Endodermal cell (in vitro differentiated cells): ENCODE measurements around the gene ALAD. TPM values are rescaled to one million over a fixed set of nuclear protein-coding genes. Genes with fewer than 3 reads are reported as not detected.

Experiments used
- DNase-seq: peaks from one replicate; pipeline ENCODE4 v3.0.0-alpha.2; 2017
- H3K27ac ChIP-seq: 2 replicates; pipeline ENCODE4 v1.5.1; 2013; ENCODE audit warnings: mild to moderate bottlenecking, low read depth, low read length, moderate library complexity
- H3K27me3 ChIP-seq: 2 replicates; pipeline ENCODE4 v1.6.1; 2013; ENCODE audit warnings: mild to moderate bottlenecking, low read length, moderate library complexity; ENCODE audit not compliant: insufficient read depth, control insufficient read depth, poor library complexity, severe bottlenecking
- H3K36me3 ChIP-seq: 2 replicates; pipeline ENCODE4 v1.7.0; 2013; ENCODE audit warnings: mild to moderate bottlenecking, low read length, moderate library complexity; ENCODE audit not compliant: control insufficient read depth, insufficient read depth
- H3K4me1 ChIP-seq: one replicate; pipeline ENCODE4 v1.7.0; 2013; ENCODE audit warnings: low read length; ENCODE audit not compliant: control insufficient read depth, insufficient read depth
- H3K4me3 ChIP-seq: 2 replicates; pipeline ENCODE4 v1.5.1; 2013; ENCODE audit warnings: mild to moderate bottlenecking, low read length, moderate library complexity
- H3K9ac ChIP-seq: 2 replicates; pipeline ENCODE4 v1.6.1; 2013; ENCODE audit warnings: mild to moderate bottlenecking, low read length, moderate library complexity; ENCODE audit not compliant: poor library complexity, severe bottlenecking; ENCODE audit errors: extremely low read depth
- H3K9me3 ChIP-seq: 2 replicates; pipeline ENCODE4 v1.6.1; 2013; ENCODE audit warnings: mild to moderate bottlenecking, low read length, moderate library complexity; ENCODE audit not compliant: control insufficient read depth
- H3K27ac Mint-ChIP-seq: 2 replicates; pipeline ENCODE4 v1.8.0; 2020; ENCODE audit warnings: mixed read lengths
- H3K27me3 Mint-ChIP-seq: 2 replicates; pipeline ENCODE4 v1.8.0; 2021; ENCODE audit warnings: mild to moderate bottlenecking, mixed read lengths; ENCODE audit not compliant: insufficient read depth
- H3K36me3 Mint-ChIP-seq: 2 replicates; pipeline ENCODE4 v1.8.0; 2020; ENCODE audit warnings: low read depth, mixed read lengths
- H3K4me1 Mint-ChIP-seq: 2 replicates; pipeline ENCODE4 v1.8.0; 2020; ENCODE audit warnings: mixed read lengths
- H3K4me3 Mint-ChIP-seq: 2 replicates; pipeline ENCODE4 v1.8.0; 2020; ENCODE audit warnings: mild to moderate bottlenecking, moderate library complexity, mixed read lengths
- H3K9me3 Mint-ChIP-seq: 2 replicates; pipeline ENCODE4 v1.8.0; 2020; ENCODE audit warnings: mild to moderate bottlenecking, mixed read lengths
- CTCF ChIP-seq: fragments of 200-600 bp; sonication (generic); conservative IDR thresholded peaks from 2 replicates; pipeline ENCODE4 v1.5.0; 2021; ENCODE audit warnings: antibody characterized with exemption, mild to moderate bottlenecking
- WGBS, 2 experiments: methylation state at CpG; one replicate each; pipeline versions ENCODE4 v1.1.5 to v1.1.7; 2013; ENCODE audit warnings: missing lambda C conversion rate in 2 of 2, mixed read lengths in 1 of 2; ENCODE audit not compliant: insufficient coverage in 1 of 2, insufficient read length in 1 of 2; 5-methylcytosine and 5-hydroxymethylcytosine counted together
- total RNA-seq, 2 donors: library from RNA; stranded (reverse); fragmentation: NEBNext Ultra II Directional in 1 of 2; extraction: Animal tissue kit (Norgen Biotek cat#: 25700) in 1 of 2; gene quantifications; 2 replicates in 1 of 2; 3 replicates in 1 of 2; pipeline ENCODE4 v1.2.1, GENCODE V29; 2021

Gene ALAD
- total RNA-seq, 2 donors from 2014 or later, result 40.4 to 51.9 TPM

GRCh38 chr9:113352006-113352405 lies 49.1 kb downstream of the ALAD start:
- no peak overlapping the region for H3K27ac ChIP-seq
- peaks cover 20% of the 10 kb centered on the region for H3K27me3 ChIP-seq
- H3K4me1 ChIP-seq, result peaks cover 5% of the 10 kb centered on the region
- Mint-ChIP-seq H3K4me3 (no peak overlapping the region), H3K27ac (no peak overlapping the region), H3K9me3 (no peaks in the 10 kb centered on the region), H3K27me3 (peaks cover 19% of the 10 kb centered on the region), H3K36me3 (peaks cover 19% of the 10 kb centered on the region), H3K4me1 (peaks cover 30% of the 10 kb centered on the region)
- H3K4me3 ChIP-seq, result no peak overlapping the region
- H3K9ac ChIP-seq, result no peak overlapping the region
- WGBS, 2 experiments, result 82 to 92% methylated on average over 6 of the region's 6 CpGs
- TF ChIP-seq CTCF, result no peak
- H3K9me3 ChIP-seq, result no peaks in the 10 kb centered on the region
- no peak for DNase-seq
- no peaks in the 10 kb centered on the region for H3K36me3 ChIP-seq

- DNase-seq, result no peak
- H3K4me3 ChIP-seq, result no peak overlapping the region
- TF ChIP-seq CTCF, result no peak
- H3K4me1 Mint-ChIP-seq, result peaks cover 28% of the 10 kb centered on the region
- no peaks in the 10 kb centered on the region for H3K9me3 Mint-ChIP-seq
- WGBS, 2 experiments, result 76 to 87% methylated on average over 4 to 6 of the region's 6 CpGs
- no peak overlapping the region for H3K9ac ChIP-seq
- no peak overlapping the region for H3K27ac Mint-ChIP-seq
- peak overlapping the region; percentile 70 for H3K4me3 Mint-ChIP-seq
- H3K4me1 ChIP-seq, result peaks cover 5% of the 10 kb centered on the region
- H3K27me3 Mint-ChIP-seq, result peaks cover 19% of the 10 kb centered on the region
- H3K9me3 ChIP-seq, result no peaks in the 10 kb centered on the region
- H3K27me3 ChIP-seq, result peaks cover 20% of the 10 kb centered on the region
- H3K36me3 Mint-ChIP-seq, result peaks cover 14% of the 10 kb centered on the region
- H3K36me3 ChIP-seq, result no peaks in the 10 kb centered on the region
- H3K27ac ChIP-seq, result no peak overlapping the region
These were observed 50.1 kb downstream of the ALAD start for GRCh38 chr9:113350937-113351336.

GRCh38 chr9:113350107-113350661 lies 50.9 kb downstream of the ALAD start:
- Mint-ChIP-seq H3K27ac (no peak overlapping the region), H3K27me3 (peaks cover 19% of the 10 kb centered on the region), H3K4me3 (peak overlapping the region; percentile 70), H3K36me3 (peaks cover 11% of the 10 kb centered on the region), H3K4me1 (peaks cover 28% of the 10 kb centered on the region), H3K9me3 (no peaks in the 10 kb centered on the region)
- Histone ChIP-seq H3K4me3 (peak overlapping the region; percentile 82), H3K9ac (no peak overlapping the region), H3K36me3 (no peaks in the 10 kb centered on the region), H3K9me3 (no peaks in the 10 kb centered on the region), H3K27ac (no peak overlapping the region), H3K4me1 (peaks cover 5% of the 10 kb centered on the region), H3K27me3 (peaks cover 20% of the 10 kb centered on the region)
- no peak for TF ChIP-seq CTCF
- WGBS, 2 experiments, result 39 to 41% methylated on average over 8 to 14 of the region's 14 CpGs
- peak; percentile 47 for DNase-seq
